ENCODE data around the gene CPED1.

GRCh38 chr7:121330053-121330833 lies 341.7 kb downstream of the CPED1 start:
- TF ChIP-seq CTCF (IDR thresholded peaks at IDR 0.05; ENCODE audit: low read length) (no peak), EZH2 (IDR thresholded peaks at IDR 0.05; ENCODE audit: borderline replicate concordance, low read length) (no peak)

All from OCI-LY1 (cell line).